ENCODE results near the gene ALPI.
"Not testable (repeated sequence)": the region's sequence is repeated elsewhere in the genome, so short reads cannot be mapped to it uniquely, and the experiment has no call there.

Gene ALPI

DNA sequence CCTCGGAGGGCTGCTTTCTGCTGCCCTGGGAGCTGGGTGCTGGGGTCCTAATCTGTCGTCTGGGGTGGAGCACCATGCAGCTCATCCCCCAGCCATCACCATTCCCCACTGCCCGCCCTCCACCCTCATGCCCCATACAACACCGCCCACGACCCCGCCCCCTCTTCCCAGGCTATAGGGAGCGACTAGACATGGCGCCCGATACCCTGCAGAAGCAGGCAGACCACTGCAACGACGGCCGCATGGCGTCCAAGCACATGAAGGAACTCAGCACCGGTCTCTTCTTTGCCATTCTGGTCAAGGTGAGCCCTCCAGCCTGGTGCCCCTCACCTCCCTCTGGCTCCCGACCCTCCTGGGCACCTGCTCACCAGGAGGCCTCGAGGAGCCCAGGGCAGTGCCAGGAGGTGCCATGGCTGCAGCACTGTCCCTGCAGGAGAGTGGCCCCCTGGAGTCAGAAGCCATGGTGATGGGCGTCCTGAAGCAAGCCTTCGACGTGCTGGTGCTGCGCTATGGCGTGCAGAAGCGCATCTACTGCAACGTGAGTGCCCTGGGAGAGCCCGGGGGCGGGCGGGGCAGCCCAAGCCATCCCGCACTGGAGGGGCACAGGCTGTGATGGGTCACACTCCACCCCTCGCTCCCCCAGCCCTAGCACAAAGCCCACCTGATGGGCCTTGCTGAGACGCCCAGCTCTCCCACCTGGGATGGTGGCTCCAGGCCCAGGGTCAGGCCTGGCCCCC is 10.6 kb upstream of the ALPI start:
- not testable (repeated sequence) for H3K4me3 ChIP-seq (ENCODE audit: low read length); DNase-seq (ENCODE audit: low read depth); H3K36me3 ChIP-seq (ENCODE audit: control insufficient read depth, insufficient read depth, low read length, severe bottlenecking); H3K9me3 ChIP-seq (ENCODE audit: control insufficient read depth, low read length); H3K4me1 ChIP-seq (ENCODE audit: control insufficient read depth, insufficient read depth, low read length); H3K9ac ChIP-seq (ENCODE audit: low read length)
- peaks cover 17% of the 10 kb centered on the region for H3K27me3 ChIP-seq (replicated peaks; ENCODE audit: control insufficient read depth, insufficient read depth, low read length)

DNA sequence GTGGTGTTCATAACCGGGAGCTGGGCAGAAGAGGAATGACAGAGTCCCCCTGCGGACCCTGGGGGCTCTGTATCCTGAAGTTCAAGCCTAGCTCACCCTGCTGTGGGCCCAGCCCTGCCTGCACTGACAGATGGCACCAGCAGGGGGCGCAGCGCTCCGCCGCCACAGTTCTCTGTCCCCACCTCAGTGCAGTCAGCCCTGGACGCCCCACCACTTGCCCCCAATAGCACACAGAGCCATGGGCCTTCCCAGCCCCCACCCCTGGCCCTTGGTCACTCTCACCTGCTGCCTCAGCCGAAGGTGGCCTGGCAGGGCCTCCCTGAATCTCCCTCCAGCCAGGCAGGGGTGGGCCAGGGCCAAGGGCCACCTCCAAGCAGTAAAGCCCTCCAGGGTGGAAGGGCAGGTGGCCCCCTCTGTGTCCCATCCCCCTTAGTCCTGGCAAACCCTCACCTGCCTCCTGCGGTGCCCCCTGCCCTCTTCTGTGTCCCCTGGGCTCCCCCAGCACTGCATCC is 9.6 kb upstream of the ALPI start:
- not testable (repeated sequence) for H3K4me1 ChIP-seq (ENCODE audit: control insufficient read depth, insufficient read depth, low read length); H3K9ac ChIP-seq (ENCODE audit: low read length); H3K4me3 ChIP-seq (ENCODE audit: low read length); H3K9me3 ChIP-seq (ENCODE audit: control insufficient read depth, low read length); H3K36me3 ChIP-seq (ENCODE audit: control insufficient read depth, insufficient read depth, low read length, severe bottlenecking); DNase-seq (ENCODE audit: low read depth)
- H3K27me3 ChIP-seq (replicated peaks; ENCODE audit: control insufficient read depth, insufficient read depth, low read length) = peaks cover 18% of the 10 kb centered on the region

DNA sequence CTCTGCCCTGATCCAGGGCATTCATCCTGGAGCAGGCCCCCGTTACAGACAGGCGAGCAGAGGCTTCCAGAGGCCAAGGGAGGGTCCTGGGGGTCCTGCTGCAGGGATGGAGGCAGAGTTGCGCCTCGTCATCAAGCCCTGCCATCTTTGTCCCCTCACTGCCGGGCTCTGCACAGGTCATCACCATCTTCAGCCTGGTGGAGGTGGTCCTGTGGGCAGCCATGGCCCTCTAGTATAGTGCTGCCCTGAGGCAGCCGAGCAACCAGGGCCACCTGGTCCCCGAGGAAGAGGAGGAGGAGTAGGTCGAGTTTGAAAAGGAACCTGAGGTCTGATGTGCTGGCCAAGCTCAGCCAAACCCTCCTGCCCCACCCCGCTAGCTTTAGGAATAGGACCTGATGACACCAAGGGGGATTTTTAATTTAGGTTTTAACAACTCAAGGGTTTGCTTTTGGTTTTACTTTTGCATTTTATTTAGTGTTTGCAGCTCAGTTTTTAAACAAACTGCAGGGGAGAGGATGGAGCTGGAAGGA is 8.8 kb upstream of the ALPI start:
- Histone ChIP-seq H3K27me3 (replicated peaks; ENCODE audit: control insufficient read depth, insufficient read depth, low read length) (peaks cover 17% of the 10 kb centered on the region), H3K4me3 (ENCODE audit: low read length) (no peak overlapping the region), H3K36me3 (ENCODE audit: control insufficient read depth, insufficient read depth, low read length, severe bottlenecking) (no peaks in the 10 kb centered on the region), H3K9me3 (ENCODE audit: control insufficient read depth, low read length) (no peaks in the 10 kb centered on the region), H3K4me1 (ENCODE audit: control insufficient read depth, insufficient read depth, low read length) (no peaks in the 10 kb centered on the region), H3K9ac (ENCODE audit: low read length) (no peak overlapping the region)
- no peak for DNase-seq (ENCODE audit: low read depth)

DNA sequence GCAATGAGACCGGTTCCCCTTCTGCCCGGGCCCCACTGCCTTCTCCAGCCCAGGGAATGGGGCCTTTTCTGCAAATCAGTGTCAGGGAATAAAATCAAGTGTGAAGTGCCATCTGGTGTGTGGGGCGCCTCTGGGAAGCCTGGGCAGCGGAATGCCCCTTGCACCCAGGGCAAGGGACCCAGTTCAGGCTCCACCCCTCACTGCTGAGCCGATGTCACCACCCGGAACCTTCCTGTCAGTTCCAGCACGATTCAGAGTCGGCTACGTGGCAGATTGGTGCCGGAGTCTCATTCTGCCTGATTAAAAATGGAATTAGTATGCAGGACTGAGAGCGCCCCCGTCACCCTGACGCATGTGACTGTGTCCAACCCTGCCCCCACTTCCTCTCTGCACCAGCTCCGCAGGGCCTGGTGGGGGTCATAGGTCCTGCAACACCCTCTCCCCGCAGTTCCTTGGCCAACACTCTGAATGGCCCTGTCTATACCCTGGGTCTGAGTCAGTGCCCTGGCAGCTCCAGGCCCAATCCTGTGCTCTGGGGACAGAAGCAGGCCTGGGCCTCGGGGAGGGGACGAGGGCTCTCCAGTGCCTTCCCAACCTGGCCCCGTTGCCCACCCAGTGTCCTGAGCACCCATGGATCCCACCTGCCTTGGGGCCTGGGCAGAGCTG is 8.2 kb upstream of the ALPI start:
- H3K9me3 ChIP-seq (ENCODE audit: control insufficient read depth, low read length) = no peaks in the 10 kb centered on the region
- H3K4me3 ChIP-seq (ENCODE audit: low read length) = no peak overlapping the region
- no peak for DNase-seq (ENCODE audit: low read depth)
- H3K27me3 ChIP-seq (replicated peaks; ENCODE audit: control insufficient read depth, insufficient read depth, low read length) = peaks cover 17% of the 10 kb centered on the region
- H3K36me3 ChIP-seq (ENCODE audit: control insufficient read depth, insufficient read depth, low read length, severe bottlenecking) = no peaks in the 10 kb centered on the region
- H3K9ac ChIP-seq (ENCODE audit: low read length) = no peak overlapping the region
- H3K4me1 ChIP-seq (ENCODE audit: control insufficient read depth, insufficient read depth, low read length) = no peaks in the 10 kb centered on the region

DNA sequence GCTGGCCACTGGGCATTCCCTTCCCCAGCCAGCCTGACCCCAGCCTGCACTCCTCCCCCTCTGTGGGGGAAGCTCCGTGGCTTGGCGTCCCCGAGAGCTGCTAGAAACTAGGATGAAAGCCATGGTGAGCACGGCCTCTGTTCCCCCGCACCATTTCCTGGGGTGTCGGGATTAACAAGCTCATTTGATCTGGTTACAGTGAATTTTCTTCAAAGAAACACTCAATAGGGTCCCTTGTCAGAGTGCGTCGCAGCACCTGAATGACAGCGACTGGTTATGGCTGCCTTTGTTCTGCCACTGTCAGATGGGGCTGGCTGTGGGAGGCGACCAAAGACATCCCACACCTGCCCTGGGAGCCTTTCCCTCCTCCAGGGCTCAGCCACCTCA is 7.7 kb upstream of the ALPI start:
- no peaks in the 10 kb centered on the region for H3K4me1 ChIP-seq (ENCODE audit: control insufficient read depth, insufficient read depth, low read length)
- no peak overlapping the region for H3K4me3 ChIP-seq (ENCODE audit: low read length)
- peaks cover 17% of the 10 kb centered on the region for H3K27me3 ChIP-seq (replicated peaks; ENCODE audit: control insufficient read depth, insufficient read depth, low read length)
- H3K9me3 ChIP-seq (ENCODE audit: control insufficient read depth, low read length) = no peaks in the 10 kb centered on the region
- DNase-seq (ENCODE audit: low read depth) = no peak
- no peak overlapping the region for H3K9ac ChIP-seq (ENCODE audit: low read length)
- no peaks in the 10 kb centered on the region for H3K36me3 ChIP-seq (ENCODE audit: control insufficient read depth, insufficient read depth, low read length, severe bottlenecking)

DNA sequence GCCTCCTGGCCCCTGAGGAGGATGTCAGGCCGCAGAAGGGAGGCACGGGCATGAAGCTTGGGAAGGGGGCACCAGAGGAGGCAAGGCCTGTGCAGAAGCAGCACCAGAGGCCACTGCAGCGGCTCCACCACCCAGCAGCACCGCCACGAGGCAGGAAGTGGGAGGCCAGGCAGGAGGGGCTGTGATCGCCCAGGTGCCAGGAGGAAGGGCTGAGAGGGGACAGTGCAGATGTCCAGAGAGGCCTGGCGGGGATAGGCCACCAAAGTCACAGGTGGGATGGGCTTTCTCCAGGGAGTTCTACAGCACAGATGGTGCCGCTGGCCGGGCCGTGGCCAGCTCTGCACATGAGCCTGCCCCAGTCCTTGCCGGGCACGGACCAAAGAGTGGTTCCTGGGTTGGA is 6.0 kb upstream of the ALPI start:
- Histone ChIP-seq H3K27me3 (replicated peaks; ENCODE audit: control insufficient read depth, insufficient read depth, low read length) (peaks cover 20% of the 10 kb centered on the region), H3K4me3 (ENCODE audit: low read length) (no peak overlapping the region), H3K4me1 (ENCODE audit: control insufficient read depth, insufficient read depth, low read length) (no peaks in the 10 kb centered on the region), H3K36me3 (ENCODE audit: control insufficient read depth, insufficient read depth, low read length, severe bottlenecking) (no peaks in the 10 kb centered on the region), H3K9me3 (ENCODE audit: control insufficient read depth, low read length) (no peaks in the 10 kb centered on the region), H3K9ac (ENCODE audit: low read length) (no peak overlapping the region)
- DNase-seq (ENCODE audit: low read depth) = no peak

DNA sequence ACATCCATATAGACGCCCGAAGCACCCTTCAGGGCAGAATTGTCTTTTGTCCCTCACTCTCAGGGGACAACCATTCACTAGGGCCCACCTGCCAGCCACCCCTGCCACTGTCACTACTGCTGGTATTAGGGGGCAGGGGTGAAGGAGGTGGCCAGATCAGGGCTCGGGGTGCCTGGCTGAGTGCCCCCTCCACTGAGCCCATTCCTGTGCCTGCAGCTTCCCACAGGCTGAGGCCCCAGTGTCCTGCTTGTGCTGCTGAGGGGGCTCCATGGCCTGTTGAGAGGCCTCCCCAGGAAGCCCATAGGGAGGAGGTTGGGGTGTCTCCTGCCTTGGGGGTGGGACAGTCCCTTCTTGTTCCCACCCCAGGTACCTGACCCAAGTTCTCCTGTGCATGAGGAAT is 4.3 kb upstream of the ALPI start:
- not testable (repeated sequence) for H3K9me3 ChIP-seq (ENCODE audit: control insufficient read depth, low read length); H3K4me1 ChIP-seq (ENCODE audit: control insufficient read depth, insufficient read depth, low read length); DNase-seq (ENCODE audit: low read depth); H3K4me3 ChIP-seq (ENCODE audit: low read length); H3K36me3 ChIP-seq (ENCODE audit: control insufficient read depth, insufficient read depth, low read length, severe bottlenecking); H3K9ac ChIP-seq (ENCODE audit: low read length)
- peaks cover 31% of the 10 kb centered on the region for H3K27me3 ChIP-seq (replicated peaks; ENCODE audit: control insufficient read depth, insufficient read depth, low read length)

DNA sequence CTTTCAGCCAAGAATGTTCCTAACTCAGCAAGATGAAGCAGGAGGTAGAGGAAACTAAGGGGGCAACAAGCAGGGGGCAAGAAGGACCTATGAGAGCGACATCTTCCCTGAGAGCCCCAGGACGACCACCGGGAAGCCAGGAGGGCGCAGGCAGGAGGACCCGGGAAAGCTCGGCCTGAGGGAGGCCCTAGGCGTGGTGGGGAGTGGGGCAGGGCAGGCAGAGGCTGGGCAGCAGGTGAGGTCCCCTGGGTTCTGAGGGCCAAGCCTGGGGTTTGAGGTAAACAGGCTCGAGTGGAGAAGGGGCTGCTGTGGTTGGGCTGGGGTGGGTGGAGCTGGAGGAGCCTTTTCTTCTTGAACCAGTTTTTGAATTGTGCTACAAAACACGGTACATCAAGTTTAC is 1.3 kb upstream of the ALPI start:
- H3K4me3 ChIP-seq (ENCODE audit: low read length) = no peak overlapping the region
- no peaks in the 10 kb centered on the region for H3K36me3 ChIP-seq (ENCODE audit: control insufficient read depth, insufficient read depth, low read length, severe bottlenecking)
- H3K27me3 ChIP-seq (replicated peaks; ENCODE audit: control insufficient read depth, insufficient read depth, low read length) = peaks cover 57% of the 10 kb centered on the region
- no peaks in the 10 kb centered on the region for H3K9me3 ChIP-seq (ENCODE audit: control insufficient read depth, low read length)
- DNase-seq (ENCODE audit: low read depth) = no peak
- no peak overlapping the region for H3K9ac ChIP-seq (ENCODE audit: low read length)
- no peaks in the 10 kb centered on the region for H3K4me1 ChIP-seq (ENCODE audit: control insufficient read depth, insufficient read depth, low read length)

DNA sequence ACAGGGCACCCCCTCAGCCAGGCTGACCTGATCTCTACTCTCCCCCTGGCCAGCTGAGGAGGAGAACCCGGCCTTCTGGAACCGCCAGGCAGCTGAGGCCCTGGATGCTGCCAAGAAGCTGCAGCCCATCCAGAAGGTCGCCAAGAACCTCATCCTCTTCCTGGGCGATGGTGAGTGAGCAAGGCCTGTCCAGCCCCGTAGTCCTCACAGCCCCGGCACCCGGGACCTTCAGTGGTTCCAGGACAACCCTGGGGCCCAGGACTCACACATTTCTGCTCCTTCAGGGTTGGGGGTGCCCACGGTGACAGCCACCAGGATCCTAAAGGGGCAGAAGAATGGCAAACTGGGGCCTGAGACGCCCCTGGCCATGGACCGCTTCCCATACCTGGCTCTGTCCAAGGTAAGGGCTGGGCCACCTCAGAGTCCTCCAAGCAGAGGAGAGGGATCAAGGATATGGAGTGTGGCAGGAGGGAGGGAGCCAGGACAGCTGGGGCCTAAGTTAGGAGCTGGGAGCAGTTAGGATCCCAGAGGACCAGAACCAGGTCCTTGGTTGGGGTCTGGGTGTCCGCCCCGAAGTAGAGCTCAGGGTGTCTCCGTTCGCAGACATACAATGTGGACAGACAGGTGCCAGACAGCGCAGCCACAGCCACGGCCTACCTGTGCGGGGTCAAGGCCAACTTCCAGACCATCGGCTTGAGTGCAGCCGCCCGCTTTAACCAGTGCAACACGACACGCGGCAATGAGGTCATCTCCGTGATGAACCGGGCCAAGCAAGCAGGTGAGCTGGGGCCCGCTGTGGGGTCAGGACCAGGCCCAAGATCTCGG is 555 bp downstream of the ALPI start:
- Histone ChIP-seq H3K9me3 (ENCODE audit: control insufficient read depth, low read length) (no peaks in the 10 kb centered on the region), H3K4me3 (ENCODE audit: low read length) (no peak overlapping the region), H3K27me3 (replicated peaks; ENCODE audit: control insufficient read depth, insufficient read depth, low read length) (peaks cover 50% of the 10 kb centered on the region), H3K36me3 (ENCODE audit: control insufficient read depth, insufficient read depth, low read length, severe bottlenecking) (no peaks in the 10 kb centered on the region), H3K9ac (ENCODE audit: low read length) (no peak overlapping the region), H3K4me1 (ENCODE audit: control insufficient read depth, insufficient read depth, low read length) (no peaks in the 10 kb centered on the region)
- no peak for DNase-seq (ENCODE audit: low read depth)

DNA sequence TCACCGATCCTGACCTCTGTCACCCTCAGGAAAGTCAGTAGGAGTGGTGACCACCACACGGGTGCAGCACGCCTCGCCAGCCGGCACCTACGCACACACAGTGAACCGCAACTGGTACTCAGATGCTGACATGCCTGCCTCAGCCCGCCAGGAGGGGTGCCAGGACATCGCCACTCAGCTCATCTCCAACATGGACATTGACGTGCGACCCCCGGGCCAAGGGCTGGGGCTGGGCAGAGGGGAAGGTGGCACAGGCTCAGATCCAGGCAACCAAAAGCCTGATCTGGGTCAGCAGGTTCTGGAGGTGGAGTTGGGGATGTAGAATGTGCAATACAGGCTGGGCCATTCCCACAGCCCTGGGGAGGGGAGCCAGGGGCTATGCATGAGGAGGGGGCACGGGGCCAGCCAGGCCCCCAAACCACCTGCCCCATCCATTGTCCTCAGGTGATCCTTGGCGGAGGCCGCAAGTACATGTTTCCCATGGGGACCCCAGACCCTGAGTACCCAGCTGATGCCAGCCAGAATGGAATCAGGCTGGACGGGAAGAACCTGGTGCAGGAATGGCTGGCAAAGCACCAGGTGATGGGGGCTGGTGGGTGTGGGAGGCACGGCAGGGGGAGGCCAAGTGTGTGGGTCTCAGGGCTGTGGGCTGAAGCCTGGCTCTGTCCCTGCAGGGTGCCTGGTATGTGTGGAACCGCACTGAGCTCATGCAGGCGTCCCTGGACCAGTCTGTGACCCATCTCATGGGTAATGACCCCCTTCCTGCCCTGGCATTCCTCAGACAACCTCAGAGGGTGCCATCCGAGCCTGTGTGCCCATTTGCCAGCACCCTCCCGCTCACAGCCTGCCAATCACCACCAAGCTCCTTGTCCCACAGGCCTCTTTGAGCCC is 1.4 kb downstream of the ALPI start:
- Histone ChIP-seq H3K4me3 (ENCODE audit: low read length) (no peak overlapping the region), H3K9ac (ENCODE audit: low read length) (no peak overlapping the region), H3K9me3 (ENCODE audit: control insufficient read depth, low read length) (no peaks in the 10 kb centered on the region), H3K36me3 (ENCODE audit: control insufficient read depth, insufficient read depth, low read length, severe bottlenecking) (no peaks in the 10 kb centered on the region), H3K4me1 (ENCODE audit: control insufficient read depth, insufficient read depth, low read length) (no peaks in the 10 kb centered on the region), H3K27me3 (replicated peaks; ENCODE audit: control insufficient read depth, insufficient read depth, low read length) (peaks cover 52% of the 10 kb centered on the region)
- no peak for DNase-seq (ENCODE audit: low read depth)
